ENCODE data around the gene SOX30.

The SOX30 gene

GRCh38 chr5:157607371-157608161, 44.7 kb downstream of the SOX30 start:
- DNase-seq, result peak; percentile 69

DNA sequence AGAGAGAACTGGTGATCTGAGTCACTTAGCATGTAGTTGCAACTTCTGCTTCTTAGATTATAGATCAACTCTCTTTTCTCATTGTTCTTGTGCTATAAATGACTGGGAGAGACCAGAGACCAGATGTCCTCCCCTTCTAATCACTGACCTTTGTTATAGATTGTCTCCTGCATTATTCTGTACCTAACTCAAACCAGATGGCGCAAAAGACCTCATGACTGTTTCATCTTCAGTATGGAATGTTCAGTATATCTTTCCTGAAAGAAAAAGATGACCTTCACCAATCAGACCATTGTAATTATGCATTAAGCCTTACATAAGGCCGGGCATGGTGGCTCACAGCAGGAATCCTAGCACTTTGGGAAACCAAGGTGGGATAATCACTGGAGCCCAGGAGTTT, 46.2 kb downstream of the SOX30 start:
- DNase-seq, result no peak

GRCh38 chr5:157603333-157604190, 48.7 kb downstream of the SOX30 start:
- peak; percentile 78 for DNase-seq

DNA sequence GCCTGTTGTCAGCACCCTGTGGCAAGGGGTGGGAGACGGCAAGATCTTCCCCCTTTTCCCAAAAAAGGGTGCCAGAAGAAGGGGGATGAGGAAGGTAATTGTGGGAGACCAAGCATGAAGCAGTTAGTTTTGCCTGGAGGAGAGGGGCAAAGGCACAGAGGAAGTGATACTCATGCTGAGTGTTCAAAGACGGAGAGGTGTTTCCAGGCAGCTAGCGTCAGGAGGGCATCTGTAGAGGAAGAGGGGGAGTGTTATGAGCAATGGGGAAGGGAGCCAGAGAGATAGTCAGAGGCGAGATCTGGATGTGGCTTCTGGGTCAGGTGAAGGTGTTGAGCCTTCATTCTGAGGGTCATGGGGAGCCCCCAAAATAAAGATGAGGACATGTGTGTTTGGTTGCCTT, 49.7 kb downstream of the SOX30 start:
- peak; percentile 37 for DNase-seq

- DNase-seq, result no peak
Observed at GRCh38 chr5:157600252-157600651, 52.0 kb downstream of the SOX30 start.

DNA sequence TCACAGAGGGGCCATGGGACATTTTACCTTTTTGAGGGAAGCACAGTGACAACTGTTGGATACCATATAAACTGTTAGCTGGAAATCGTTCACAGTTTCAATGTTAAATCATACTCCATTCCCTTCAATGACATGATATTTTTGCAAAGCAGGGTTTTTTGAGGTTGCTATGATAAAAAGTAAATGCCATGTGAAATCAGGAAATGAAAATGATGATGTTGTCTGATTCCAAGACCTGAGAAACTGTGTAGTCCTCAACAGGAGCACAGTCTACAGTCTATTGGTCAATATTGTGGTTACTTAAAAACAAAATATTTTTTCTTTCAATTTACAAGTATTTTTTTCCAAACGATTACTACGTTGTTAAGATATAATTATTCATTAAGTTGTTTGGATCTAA, 52.7 kb downstream of the SOX30 start:
- no peak for DNase-seq

DNA sequence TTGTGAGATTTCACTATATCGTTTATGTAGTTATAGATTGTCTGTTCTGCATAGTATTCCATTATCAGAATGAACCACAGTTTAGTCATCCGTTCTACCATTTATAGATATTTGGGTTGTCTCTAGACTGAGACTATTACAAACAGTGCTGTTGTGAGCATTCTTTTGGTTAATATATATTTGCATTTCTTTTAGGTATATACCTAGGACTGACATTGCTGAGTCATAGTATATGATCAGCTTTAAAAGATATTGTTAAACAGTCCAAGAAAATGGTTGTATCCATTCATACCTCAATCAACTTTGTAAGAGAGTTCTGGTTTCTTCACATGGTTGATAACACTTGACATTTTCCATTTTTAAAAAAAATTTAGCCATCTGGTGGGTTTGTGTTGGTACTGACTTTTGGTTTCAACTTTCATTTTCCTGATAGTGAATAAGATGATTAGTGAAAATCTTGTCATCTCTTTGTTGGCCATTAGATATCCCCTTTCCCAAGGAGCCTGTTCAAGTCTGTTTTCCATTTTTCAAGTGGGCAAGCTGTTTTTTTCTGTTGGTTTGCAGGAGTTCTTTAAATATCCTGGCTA, 53.8 kb downstream of the SOX30 start:
- DNase-seq, result no peak

GRCh38 chr5:157597277-157597676, 55.0 kb downstream of the SOX30 start:
- no peak for DNase-seq

DNA sequence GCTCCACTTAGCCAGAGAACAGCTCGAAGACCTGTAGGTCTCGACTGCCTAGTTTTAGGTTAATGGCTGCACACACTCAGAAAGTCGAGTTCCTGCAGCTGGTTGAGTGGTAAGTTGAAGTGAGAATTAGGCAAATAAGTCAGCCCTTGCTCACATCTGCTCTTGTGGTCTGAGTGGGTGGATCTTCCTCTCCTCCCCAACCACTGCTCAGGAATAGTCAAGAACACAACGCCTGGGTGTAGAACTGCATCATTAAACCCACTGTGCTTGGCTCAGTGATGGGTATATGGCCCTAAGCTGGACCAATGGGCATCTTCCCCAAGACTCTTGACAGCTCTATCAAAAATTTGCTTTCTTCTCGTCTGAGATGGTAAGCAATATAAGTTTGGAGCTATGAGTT, 55.8 kb downstream of the SOX30 start:
- peak; percentile 46 for DNase-seq

- no peak for DNase-seq
Observed at GRCh38 chr5:157594675-157595459, 57.4 kb downstream of the SOX30 start.

GRCh38 chr5:157594257-157594656, 58.0 kb downstream of the SOX30 start:
- no peak for DNase-seq

DNA sequence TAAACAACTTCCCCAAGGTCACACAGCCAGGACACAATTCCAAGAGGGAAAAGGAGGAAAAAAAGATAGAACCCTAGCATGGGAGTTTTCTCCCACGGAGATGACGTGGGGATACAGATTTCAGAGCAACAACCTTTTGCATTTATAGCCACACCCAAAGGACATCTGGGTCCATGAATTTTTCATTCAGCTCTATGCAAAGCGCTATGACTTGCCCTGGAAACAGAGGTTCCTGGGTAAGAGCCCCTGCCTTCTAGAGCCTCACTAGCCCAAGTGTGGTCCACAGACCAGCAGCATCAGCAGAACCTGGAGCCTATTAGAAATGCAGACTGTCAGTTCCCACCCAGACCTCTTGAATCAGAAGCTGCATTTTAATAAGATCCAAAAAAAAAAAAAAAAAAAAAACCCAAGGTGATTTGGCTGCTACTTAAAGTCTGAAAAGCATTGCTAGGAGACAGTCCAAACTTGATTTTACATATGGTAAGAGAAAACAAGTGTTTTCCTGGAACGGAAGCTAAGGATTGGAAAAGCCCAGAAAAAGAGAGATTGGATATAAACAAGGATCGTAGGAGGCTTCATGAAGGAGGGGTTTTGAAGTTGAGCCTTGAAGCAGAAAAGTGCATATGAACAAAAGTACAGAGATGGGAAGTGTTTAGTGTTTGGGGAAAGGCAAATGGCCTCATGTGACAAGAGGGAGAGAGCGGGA, 59.0 kb downstream of the SOX30 start:
- no peak for DNase-seq

DNA sequence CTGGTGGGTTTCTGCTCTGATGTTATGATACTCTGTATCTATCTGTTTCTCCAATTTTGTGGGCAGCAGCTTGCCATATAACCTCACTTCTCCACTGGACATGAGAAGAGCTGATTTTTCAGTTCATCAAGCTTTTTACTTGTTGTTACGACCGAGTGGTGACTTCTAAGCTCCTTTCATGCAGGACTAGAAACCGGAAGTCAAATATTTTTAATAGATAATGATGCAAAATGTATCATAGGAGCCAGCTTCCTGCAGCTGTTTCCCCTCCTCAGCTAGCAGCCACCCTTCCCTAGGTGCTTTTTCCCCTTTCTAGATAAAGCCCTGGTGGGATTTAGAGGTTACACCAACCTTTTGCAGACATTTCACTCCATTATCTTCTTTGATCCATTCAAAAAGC, 59.6 kb downstream of the SOX30 start:
- DNase-seq, result no peak

DNA sequence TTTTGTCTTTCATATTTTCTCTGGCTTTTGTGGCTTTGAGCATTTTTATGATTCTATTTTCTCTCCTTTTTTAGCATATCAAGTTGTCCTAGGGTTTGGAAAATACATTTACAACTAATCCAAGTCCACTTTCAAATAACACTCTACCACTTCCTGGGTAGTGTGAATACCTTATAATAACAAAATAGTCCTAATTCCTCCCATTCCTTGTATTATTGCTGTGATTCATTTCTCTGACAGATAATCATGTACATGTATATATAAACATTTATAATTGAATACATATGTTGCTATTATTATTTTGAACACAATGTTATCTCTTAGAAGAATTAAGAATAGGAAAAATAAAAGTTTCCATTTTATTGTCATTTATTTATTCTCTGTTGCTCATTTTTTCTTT, 61.8 kb downstream of the SOX30 start:
- no peak for DNase-seq

DNA sequence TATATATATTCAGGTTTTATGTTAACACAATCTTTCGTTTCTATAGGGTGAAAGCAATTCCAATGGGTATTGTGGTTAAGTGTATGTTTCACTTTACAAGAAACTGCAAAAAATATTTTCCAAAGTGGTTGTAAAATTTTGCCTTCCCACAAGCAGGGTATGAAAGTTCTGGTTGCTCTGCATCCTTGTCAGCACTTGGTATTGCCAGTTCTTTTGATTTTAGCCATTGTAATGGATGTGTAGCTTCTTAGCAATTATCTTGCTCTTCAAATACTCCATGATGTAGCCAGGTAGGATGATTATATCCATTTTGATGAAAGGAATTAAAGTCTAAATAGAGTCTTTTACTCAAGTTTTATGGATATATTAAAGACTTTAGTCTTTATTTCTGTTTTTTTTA, 67.6 kb downstream of the SOX30 start:
- no peak for DNase-seq

GRCh38 chr5:157582731-157583620, 69.3 kb downstream of the SOX30 start:
- DNase-seq, result no peak

DNA sequence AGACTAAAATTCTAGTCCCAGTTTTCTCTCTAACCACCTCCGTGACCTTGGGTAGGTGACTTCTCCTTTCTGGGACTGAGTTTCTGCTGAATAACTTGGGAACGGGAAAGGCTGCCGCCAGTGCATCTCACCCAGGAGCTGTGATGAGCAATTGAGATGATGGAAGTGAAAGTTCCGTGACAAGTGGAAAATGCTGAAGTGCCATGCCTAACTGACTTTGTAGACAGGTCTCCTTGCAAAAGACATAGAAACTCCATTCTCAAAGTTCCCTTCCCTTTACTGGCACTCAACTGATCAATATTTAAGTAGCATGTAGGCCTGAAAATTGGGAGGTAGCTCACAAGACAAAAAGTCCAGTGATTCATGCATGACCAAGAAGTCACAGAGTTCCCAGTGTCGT, 70.3 kb downstream of the SOX30 start:
- DNase-seq, result no peak

DNA sequence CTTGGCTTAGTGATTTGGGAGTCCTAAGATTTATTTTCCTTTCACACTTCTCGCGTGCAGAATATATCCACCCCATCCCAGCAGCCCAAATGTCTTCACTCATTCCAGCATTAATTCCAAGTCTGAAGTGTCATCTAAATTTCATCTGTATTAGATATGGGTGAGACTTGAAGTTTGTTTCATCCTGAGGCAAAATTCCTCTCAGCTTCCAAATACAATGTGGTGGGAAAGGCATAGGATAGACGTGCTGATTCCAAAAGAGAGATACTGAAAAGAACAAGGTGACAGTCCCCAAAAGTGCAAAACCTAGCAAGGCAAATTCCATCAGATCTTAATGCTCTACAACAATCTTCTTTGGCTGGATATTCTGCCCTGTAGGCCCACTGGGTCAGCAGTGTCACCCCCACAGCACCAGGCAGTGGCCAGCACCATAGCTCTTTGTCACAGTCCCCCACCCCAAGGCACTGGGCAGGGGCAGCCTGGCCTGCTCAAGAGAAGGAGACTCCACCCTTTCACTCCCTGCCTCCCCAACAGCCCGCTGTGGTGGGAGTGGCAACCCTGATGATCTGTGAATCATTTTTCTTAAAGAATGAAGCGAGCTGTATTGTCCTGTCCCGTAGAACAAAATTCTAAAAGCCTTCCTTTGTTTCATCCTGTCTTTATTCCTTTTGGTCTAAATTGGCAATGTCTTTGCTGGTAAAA, 74.0 kb downstream of the SOX30 start:
- DNase-seq, result no peak

- no peak for DNase-seq
Observed at GRCh38 chr5:157576678-157577077, 75.6 kb downstream of the SOX30 start.
